ENCODE data around the gene CIRBP.

CIRBP gene

DNA sequence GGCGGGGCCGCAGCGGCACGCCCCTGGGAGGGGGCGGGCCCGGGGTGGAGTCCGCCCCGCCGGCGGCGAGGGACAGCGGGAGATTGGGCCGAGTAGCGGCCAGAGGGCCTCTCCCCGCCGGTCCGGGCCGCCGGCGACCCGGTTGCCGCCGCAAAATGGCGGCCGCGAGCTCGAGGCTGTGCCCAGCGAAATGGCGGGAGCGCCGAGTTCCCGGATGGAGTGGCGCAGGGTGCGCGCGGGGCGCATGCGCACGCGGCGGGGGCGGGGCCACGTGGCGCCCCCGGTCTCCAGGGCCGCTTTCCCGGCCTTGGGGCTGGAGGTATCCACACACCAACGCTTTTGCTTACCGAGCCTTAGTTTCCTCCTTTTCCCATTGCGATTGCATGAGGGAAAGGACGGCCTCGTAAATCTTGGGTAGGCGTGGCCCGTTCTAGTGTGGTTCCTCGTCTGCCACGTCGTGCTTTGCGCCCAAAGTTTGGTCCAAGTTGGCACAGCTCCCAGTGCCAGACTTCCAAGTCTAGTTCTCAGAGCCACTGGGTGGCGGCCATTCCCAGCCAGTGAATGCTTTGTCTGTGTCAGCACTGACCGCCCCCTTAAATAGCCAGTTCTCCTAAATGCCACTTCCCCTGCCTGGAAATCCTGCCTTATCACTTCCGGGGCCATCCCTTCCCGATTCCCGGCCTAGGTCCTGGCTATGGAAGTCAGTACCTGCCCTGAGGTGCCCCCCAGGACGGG is 513 bp downstream of the CIRBP start:
- TF ChIP-seq, protein P1, sequence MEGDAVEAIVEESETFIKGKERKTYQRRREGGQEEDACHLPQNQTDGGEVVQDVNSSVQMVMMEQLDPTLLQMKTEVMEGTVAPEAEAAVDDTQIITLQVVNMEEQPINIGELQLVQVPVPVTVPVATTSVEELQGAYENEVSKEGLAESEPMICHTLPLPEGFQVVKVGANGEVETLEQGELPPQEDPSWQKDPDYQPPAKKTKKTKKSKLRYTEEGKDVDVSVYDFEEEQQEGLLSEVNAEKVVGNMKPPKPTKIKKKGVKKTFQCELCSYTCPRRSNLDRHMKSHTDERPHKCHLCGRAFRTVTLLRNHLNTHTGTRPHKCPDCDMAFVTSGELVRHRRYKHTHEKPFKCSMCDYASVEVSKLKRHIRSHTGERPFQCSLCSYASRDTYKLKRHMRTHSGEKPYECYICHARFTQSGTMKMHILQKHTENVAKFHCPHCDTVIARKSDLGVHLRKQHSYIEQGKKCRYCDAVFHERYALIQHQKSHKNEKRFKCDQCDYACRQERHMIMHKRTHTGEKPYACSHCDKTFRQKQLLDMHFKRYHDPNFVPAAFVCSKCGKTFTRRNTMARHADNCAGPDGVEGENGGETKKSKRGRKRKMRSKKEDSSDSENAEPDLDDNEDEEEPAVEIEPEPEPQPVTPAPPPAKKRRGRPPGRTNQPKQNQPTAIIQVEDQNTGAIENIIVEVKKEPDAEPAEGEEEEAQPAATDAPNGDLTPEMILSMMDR (IDR thresholded peaks at IDR 0.05; ENCODE audit: low read depth, low read length), result peak; percentile 2; the same call in 1 of the 2 replicates
- DNase-seq (ENCODE audit: extremely low read depth, low read depth), result peak; percentile 66

DNA sequence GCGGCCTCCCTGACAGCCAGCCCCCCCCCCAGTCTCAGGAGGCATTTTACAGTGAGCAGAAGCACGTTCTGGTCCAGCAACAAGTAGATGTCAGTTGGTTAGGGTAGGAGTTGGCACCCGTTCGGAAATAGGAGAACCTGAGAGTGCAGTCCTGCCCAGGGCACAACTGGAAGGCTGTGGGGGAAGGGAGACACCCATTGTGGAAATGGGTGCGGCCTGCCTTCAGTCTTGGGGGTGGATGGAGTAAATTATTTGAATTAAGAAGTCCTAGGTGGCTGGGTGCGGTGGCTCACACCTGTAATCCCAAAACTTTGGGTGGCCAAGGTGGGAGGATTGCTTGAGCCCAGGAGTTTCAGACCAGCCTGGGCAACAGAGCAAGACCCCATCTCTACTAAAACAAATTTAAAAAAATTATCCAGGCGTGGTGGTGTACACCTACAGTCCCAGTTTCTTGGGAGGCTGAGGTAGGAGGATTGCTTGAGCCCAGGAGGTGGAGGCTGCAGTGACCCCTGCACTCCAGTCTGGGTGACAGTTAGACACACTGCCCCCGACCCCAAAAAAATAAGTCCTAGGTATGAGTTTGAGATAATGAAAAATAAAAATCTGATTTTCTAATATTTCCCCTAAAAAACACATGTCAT is 1.2 kb downstream of the CIRBP start:
- DNase-seq (ENCODE audit: extremely low read depth, low read depth), result no peak

DNA sequence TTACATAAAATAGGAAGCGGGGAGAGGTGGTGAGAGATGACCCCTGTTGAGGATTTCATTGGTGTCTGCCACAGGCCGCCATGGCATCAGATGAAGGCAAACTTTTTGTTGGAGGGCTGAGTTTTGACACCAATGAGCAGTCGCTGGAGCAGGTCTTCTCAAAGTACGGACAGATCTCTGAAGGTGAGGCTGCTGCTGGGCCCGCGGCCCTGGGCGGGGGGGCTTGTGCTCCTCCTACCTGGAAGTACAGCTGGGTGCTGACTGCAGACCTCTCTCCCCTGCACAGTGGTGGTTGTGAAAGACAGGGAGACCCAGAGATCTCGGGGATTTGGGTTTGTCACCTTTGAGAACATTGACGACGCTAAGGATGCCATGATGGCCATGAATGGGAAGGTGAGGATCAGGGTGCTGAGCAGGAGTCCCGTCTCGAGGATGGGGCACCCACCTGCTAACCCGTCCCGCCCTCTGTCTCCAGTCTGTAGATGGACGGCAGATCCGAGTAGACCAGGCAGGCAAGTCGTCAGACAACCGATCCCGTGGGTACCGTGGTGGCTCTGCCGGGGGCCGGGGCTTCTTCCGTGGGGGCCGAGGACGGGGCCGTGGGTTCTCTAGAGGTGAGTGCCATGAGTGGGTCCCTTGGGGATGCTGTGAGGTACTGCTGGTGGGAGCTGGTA is 1.9 kb downstream of the CIRBP start:
- TF ChIP-seq, protein P1 (IDR thresholded peaks at IDR 0.05; ENCODE audit: low read depth, low read length), result no peak
- DNase-seq (ENCODE audit: extremely low read depth, low read depth), result no peak

More for the DNA sequence above, 1.2 kb downstream of the CIRBP start:
- TF ChIP-seq, protein P1 (IDR thresholded peaks at IDR 0.05; ENCODE audit: low read depth, low read length), result no peak

DNA sequence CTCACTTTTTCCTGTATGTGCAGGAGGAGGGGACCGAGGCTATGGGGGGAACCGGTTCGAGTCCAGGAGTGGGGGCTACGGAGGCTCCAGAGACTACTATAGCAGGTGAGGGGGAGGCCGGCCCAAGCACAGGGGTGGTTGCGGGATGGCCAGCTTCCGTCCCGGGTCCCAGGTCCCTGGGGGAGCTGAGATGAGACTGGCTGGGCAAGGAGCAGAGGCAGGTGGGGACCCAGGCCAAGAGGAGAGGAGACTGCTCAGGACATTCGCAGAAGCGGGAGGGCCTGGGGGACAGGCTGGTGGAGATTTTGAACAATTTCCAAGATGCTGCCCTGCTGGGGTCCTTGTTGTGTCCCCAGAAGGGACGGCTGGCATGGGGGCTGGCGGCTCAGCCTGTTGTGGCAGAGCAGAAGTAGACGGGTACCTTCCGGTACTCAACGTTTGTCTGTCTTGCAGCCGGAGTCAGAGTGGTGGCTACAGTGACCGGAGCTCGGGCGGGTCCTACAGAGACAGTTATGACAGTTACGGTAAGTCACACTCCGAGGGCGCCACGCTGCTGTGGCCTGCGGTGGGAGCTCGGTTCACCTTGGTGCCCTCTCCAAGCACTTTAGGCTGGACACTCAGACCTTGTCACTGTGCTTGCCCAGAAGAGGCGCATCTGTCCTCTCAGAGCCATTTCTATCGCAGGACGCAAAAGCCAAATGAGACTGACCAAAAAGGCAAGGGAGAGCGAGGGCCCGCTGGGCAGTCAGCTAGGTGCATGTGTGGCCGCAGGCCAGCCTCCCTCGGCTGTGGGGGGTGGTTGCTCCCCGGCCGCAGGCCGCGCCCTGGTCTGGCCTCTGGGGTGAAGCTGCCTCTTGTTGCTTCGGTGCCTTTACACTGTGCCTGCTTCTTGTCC is 2.6 kb downstream of the CIRBP start:
- TF ChIP-seq, protein P1 (IDR thresholded peaks at IDR 0.05; ENCODE audit: low read depth, low read length), result no peak

DNA sequence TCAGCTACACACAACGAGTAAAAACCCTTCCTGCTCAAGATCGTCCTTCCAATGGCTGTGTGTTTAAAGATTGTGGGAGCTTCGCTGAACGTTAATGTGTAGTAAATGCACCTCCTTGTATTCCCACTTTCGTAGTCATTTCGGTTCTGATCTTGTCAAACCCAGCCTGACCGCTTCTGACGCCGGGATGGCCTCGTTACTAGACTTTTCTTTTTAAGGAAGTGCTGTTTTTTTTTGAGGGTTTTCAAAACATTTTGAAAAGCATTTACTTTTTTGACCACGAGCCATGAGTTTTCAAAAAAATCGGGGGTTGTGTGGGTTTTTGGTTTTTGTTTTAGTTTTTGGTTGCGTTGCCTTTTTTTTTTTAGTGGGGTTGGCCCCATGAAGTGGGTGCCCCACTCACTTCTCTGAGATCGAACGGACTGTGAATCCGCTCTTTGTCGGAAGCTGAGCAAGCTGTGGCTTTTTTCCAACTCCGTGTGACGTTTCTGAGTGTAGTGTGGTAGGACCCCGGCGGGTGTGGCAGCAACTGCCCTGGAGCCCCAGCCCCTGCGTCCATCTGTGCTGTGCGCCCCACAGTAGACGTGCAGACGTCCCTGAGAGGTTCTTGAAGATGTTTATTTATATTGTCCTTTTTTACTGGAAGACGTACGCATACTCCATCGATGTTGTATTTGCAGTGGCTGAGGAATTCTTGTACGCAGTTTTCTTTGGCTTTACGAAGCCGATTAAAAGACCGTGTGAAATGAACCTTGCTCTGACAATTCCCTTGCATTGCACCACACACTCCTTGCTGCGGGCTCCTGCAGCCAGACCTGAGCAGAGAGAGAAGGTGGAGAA is 3.5 kb downstream of the CIRBP start:
- TF ChIP-seq, protein P1 (IDR thresholded peaks at IDR 0.05; ENCODE audit: low read depth, low read length), result no peak
- no peak for DNase-seq (ENCODE audit: extremely low read depth, low read depth)

More for the DNA sequence above, 2.6 kb downstream of the CIRBP start:
- DNase-seq (ENCODE audit: extremely low read depth, low read depth), result no peak

DNA sequence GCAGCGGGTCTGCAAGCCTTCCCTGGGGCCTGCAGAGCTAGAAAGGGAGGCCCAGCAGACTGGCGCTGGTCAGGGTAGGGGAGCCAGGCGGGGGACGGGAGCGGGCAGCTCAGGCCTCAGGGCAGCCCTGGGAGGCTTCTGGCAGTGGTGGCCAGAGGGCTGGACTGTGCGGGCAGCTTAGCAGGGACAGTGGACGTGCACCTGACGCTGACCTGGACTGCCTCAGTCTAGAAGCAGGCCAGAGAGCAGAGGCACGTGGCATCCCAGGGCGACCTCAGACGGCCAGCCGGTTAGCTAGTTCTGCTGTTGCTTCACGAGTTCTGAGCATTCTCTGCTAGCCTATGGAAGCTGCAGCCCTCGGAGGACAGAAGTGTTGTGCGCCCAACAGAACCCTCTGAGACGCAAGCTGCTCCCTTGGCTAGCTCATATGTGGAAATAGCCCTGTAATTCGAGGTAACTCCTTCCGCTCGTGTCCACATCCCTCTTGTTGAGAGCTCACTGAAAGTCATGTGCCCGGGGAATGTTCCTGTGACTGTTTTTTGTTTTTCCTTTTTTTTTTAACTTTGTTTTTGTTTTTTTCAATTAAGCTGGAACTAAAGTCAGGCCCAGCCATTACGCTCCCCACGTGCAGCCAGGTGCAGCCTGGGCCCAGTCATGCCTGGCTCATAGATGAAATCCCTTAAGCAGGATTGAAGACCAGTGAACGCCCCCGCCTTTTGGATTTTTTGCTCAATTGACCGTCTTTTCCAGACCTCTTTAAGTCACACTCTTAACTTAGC is 4.3 kb downstream of the CIRBP start:
- TF ChIP-seq, protein P1 (IDR thresholded peaks at IDR 0.05; ENCODE audit: low read depth, low read length), result no peak
- no peak for DNase-seq (ENCODE audit: extremely low read depth, low read depth)
